HG03139 (cell line): ENCODE data around the gene JADE2.
"Not testable (repeated sequence)": the region's sequence is repeated elsewhere in the genome, so short reads cannot be mapped to it uniquely, and the experiment has no call there.

Experiments
- ATAC-seq: cut with Tn5 transposase; IDR thresholded peaks from one replicate; pipeline ENCODE4 v1.9.1; 2021; ENCODE audit not compliant: unreplicated experiment

JADE2 gene

DNA sequence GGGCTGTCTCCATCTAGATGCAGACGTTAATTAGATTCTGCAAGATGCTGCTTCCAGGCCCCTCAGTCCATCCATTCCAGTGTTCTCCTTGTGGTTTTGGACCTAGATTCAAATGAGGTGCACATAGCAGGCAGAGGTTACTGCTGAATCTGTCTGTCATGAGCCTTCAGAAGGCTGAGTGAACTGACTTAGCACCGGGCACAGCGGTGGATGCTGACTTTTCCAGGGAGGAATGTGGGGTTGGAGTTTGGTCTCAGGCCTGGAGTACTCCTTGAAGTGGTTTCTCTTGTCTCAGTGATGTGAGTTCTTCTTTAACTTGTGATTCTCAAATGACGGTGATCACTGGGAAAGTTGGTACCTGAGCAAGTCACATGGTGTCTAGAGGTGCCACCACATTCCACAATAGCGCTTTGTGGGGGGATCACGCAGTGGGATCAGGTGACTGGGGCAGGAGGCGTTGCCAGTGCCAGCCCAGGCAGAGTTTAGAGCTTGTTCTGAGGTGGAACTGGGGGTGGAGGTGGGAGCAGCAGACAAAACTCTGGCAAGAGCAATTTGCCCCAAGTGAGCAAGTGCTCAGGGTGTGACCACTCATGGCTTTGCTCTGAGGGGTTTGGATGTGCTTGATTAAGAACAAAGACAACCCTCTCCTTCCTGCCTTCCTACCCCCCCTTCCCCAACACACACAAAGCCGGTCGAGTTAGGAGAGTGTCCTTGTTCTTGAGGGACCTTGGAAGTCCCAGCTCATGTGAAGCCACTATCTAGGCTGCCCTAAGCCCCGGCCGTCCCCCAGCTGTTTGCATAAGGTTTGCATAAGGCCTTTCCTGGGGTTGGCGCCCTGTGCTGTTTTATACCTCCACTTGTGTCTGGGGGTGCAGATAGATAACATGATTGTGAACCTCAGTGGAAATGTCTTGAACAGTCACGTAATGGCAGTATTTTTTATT lies 25.1 kb downstream of the JADE2 start:
- ATAC-seq, result no peak

DNA sequence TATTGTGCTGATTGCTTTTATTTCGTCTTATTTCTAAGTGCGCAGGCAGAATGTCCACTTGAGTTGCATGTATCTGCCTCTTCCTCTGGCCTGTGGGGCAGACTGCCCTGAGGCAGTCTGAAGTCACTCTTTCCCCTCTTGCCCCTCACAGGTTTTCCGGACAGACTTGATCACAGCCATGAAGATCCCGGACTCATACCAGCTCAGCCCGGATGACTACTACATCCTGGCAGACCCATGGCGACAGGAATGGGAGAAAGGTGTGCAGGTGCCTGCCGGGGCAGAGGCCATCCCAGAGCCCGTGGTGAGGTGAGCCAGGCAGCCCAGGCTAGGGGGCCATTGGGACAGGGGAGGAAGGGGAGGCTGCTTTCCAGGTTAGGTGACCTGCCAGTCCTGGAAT lies 26.4 kb downstream of the JADE2 start:
- ATAC-seq, result no peak

DNA sequence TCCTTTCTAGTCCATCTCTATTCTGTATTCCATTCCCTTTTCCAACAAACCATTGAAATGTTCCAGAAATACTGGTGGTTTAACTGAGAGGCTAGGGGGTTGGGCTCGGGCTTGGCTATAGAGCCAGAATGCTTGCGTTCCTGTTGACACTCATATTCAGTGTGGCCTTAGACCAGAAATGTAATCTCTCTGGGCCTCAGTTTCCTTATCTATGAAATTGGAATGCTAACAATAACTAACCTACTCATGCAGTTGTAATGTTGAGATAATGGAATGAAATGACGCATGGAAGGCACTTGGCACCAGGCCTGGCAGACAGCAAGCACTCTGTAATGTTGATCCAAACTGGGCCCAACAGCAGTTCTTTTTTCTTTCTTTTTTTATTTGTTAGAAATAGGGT lies 26.8 kb downstream of the JADE2 start:
- no peak for ATAC-seq

DNA sequence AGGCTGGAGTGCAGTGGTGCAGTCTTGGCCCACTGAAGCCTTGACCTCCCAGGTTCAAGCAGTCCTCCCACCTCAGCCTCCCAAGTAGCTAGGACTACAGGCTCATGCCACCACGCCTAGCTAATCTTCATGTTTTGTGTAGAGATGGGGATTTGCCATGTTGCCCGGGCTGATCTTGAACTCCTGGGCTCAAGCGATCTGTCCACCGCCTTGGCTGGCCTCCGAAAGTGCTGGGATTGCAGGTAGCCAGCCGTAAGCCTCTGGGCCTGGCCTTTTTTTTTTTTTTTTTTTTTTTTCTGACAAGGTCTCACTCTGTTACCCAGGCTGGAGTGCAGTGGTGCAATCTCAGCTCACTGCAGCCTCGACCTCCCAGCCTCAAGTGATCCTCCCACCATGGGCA lies 27.2 kb downstream of the JADE2 start:
- ATAC-seq, result not testable (repeated sequence)

DNA sequence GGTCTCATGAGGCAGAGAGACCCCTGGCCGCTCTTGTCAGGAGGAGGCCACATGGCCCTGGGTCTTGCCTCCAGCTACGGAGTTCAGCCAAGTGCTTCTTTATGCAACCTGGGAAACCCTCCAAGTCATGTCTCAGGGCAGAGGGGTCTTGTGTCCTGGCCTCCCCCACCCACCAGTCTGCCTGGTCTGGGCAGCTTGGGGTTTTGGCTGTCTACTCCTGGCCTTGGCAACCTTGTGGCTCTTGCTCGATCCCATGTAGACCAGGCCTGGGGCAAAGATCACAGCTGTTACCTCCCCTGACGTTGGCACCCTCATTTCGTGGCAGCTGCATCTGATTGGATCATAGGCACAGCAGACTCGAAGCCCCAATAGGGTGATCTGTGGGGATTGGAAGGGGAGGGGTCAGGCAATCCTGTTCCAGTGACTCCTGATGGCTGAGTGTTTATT lies 28.4 kb downstream of the JADE2 start:
- no peak for ATAC-seq

DNA sequence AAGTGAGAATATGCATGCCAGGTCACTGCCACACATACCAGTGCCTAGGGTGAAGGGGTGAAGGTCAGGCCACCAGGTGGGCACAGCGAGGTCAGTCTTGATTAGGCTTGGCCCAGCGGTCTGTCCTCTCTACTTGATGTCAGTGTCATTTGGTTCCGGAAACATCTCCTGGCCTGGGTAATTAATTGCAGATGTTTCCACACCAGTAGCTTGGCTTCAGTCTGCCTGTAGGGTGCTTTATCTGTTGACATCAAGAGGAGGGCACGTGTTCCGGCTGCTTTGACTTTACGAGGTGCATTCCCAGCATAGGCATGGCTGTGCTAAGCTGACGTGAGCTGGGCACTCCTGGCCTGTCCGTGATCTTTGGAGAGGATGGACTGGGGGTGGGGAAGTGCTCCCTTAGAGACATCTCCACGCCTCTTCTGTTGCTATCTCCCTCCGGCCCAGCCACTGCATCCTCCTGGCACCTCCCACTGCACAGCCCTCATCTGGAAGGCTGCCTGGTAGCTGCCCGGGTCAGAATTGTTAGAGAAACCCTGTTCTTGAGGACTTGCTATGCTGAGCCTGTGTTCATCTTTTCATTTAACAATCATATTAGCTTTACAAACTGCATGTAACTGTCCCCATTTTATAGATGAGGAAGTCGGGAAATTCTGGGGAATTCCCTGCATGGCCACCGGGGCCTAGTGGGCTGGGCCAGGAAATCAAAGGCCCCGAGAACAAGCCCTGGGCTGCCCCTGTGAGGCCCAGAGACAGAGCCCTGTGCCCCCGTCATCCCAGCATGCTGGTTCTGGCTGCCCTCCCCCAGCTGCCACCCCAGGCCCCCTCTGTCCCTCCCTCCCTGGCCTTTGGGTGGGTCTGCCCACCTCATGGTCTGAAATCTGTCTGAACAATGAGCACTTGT lies 29.1 kb downstream of the JADE2 start:
- ATAC-seq, result no peak

DNA sequence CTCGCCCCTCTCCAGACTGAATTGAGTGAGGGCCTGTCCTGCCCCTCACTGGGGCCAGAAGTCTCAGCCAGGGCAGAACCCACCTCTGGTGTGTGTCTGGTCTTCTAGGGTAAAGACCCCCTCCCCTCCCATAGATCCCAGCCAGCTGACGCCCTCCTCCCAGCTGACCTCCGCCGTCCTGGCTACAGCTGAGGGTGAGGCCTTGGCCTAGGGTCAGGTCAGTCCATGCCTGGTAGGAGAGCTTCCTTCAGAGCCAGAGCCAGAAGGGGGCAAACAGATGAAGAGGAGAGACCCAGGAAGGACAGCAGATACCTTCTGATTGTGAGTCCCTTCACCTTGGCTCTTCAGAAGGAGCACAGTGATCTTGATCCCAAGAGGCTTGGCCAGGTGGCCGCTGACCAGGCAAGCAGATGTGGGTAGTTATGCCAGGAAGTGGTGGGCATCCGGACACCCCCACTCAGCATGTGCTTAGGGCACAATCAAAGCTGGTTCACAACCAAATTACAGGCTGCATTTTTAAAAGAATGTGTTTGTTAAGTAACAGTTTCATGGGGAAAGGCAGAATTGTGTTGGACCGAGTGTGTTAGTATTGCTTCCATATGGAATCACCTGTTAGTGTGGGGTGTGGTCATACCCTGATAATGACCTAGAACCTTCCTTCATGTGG lies 29.9 kb downstream of the JADE2 start:
- ATAC-seq, result no peak

DNA sequence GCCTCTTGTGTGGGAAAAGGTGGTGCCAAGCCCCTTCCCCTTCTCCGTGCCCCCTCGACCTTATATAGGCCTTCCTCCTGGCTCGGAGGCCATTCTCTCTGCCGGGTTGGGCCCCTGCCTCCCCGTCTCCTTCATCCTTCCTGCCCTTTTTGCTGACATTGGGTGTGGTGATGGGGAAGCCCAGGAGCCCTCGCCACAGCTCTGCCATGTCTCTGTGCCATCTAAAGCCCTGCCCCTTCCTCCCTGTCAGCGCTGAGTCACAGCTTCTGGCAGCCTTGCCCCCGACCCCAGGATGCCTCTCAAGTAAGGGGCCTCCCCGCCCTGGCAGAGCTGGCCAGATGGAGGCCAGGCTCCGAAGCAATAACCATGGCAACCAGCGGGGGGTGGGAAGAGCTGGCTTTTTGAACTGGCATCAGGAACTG lies 30.4 kb downstream of the JADE2 start:
- no peak for ATAC-seq

DNA sequence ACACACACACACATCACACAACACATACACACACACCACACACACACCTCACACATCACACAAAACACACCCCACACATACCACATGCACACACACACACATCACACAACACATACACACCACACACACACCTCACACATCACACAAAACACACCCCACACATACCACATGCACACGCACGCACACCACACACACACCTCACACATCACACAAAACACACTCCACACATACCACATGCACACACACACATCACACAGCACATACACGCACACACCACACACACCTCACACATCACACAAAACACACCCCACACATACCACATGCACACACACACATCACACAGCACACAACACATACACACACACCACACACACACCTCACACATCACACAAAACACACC lies 31.1 kb downstream of the JADE2 start:
- ATAC-seq, result not testable (repeated sequence)

DNA sequence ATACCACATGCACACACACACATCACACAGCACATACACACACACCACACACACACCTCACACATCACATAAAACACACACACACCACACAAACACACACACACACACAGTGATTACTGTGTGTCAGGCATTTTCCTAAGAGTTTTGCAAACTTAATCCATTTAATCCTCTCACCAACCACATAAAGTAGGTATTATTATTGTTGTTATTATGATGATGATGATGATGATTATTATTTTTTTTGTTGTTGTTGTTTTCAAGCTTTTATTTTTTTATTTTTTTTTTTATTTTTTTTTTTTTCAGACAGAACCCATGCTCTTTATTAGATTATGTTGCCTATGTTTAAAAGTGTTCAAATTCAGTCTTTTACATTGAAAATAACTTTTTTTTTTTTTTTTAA lies 31.5 kb downstream of the JADE2 start:
- ATAC-seq, result no peak

DNA sequence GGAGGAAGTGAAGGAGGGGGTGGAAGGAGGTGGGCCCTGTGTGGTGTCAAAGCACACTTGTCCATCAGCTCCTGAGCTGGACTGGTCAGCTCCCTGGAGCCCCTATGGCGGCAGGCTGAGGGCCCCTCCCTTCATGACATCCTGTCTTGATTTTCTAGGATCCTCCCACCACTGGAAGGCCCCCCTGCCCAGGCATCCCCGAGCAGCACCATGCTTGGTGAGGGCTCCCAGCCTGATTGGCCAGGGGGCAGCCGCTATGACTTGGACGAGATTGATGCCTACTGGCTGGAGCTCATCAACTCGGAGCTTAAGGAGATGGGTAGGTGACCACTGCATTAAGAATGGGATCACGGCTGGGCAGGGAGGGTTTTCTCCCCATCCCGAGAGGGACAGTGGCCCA lies 34.2 kb downstream of the JADE2 start:
- ATAC-seq, result no peak

DNA sequence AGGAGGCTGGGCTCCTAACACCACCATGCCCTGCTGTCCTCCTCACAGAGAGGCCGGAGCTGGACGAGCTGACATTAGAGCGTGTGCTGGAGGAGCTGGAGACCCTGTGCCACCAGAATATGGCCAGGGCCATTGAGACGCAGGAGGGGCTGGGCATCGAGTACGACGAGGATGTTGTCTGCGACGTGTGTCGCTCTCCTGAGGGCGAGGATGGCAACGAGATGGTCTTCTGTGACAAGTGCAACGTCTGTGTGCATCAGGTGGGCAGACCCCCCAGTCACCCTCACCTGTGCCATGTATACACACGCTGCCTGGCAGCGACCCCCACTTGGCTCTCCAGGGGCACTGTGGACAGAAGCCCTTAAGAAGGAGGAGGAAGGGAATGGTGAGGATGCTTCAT lies 35.2 kb downstream of the JADE2 start:
- ATAC-seq, result no peak

DNA sequence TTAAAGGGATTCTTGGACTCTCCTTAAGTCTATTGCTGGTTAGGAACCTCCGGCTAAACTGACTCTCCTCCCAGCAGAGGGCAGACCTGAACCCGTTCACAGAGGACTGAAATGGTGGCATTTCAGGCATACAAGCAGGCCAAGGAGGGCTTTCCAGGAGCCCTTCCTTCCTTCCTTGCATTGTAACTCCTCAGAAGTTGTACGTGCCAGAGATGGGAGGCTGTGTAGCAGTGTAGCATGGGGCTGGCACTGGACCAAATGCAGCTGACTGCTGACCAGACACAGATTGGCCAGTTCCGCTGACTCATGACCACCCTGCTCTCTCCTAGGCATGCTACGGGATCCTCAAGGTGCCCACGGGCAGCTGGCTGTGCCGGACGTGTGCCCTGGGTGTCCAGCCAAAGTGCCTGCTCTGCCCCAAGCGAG lies 36.4 kb downstream of the JADE2 start:
- no peak for ATAC-seq

DNA sequence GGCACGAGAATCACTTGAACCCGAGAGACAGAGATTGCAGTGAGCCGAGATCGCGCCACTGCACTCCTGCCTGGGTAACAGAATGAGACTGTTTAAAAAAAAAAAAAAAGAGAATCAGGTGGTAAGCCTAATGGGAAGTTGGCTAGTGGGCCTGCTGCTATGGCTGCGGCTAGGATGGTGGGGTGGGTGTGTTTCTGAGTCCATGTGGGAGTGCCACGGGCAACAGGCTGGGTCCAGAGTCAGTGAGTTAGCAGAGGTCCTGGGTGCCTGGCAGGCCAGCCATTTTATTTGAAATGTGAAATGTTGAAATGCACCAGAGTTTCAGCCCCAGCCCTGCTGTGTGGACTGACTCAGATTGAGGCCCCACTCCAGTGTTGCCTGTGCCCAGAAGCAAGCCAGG lies 37.8 kb downstream of the JADE2 start:
- no peak for ATAC-seq

DNA sequence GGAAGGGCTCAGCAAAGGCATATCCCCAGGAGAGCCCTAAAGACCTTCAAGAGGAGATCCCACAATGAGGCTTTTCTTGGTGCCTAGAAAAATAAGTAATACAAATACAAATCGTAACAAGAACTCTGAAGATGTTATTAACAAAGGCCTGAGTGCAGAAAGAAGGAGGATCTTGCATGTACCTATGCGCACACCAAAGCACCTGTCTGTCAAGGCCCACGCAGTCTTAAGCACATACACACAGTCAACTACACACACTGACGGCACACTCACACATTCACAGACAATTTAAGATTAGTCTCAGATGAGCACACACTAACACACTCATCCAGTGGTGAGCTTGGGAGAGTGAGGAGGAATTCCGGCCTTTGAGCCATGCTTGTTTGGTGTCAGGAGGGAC lies 38.5 kb downstream of the JADE2 start:
- ATAC-seq, result no peak

DNA sequence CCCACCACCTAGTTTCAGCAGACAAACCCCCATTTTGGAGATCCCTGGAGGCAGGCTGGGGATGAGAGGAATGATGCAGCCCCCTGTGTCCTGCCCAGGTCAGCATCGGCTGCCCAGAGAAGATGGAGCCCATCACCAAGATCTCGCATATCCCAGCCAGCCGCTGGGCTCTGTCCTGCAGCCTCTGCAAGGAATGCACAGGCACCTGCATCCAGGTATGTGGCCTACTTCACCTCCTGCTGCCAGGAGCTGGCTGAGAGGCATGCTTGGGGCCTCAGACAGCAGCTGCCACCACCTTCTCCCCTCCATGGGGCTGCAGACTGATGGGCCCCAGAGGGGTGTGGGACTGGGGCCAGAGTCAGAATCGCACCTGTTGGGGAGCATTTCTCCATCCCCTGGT lies 38.9 kb downstream of the JADE2 start:
- ATAC-seq, result no peak

DNA sequence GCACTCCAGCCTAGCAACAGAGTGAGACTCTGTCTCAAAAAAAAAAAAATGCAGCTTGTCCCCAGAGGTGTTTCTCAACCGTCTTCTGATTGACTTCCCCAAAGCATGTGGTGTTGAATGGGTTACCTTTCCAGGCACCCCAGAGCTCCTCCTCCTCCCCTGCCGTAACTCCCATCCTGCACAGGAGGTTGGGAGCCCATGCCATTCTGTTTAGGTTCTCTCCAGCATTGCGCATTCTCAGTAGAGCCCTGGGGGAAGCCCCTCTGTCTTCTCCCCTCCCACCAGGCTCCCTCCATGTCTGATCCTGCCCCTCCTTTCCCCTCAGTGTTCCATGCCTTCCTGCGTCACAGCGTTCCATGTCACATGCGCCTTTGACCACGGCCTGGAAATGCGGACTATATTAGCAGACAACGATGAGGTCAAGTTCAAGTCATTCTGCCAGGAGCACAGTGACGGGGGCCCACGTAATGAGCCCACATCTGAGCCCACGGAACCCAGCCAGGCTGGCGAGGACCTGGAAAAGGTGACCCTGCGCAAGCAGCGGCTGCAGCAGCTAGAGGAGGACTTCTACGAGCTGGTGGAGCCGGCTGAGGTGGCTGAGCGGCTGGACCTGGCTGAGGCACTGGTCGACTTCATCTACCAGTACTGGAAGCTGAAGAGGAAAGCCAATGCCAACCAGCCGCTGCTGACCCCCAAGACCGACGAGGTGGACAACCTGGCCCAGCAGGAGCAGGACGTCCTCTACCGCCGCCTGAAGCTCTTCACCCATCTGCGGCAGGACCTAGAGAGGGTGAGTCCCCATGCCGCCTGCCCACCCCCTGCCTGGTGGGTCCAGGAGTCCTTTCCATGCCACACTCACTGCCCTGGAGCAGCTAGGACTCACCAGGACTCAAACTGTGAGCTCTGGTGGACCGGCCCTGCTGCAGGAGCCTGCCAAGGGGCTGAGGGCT lies 40.6 kb downstream of the JADE2 start:
- ATAC-seq, result no peak

DNA sequence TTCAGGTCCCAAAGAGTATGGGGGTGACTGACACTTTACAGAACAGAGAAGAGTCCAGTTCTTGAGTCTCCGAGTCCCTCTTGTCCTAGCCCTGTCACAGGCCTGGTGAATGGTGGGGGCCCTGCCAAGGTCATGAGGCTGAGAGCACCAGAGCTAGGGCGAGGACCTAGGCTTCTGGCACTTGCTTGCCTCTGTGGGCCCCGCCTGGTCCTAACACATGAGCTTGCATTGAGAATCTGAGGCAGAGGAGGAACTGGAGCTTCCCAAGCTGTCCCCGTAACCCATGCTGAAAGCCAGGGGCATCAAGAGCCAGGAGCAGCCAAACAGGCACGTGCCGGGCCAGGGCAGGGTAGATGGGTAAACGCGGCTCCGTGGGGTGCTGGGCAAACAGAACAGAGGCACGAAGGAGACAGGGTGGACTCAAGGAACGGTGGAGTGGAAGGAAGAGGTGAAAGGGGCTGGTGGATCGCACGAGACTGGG lies 41.3 kb downstream of the JADE2 start:
- no peak for ATAC-seq

DNA sequence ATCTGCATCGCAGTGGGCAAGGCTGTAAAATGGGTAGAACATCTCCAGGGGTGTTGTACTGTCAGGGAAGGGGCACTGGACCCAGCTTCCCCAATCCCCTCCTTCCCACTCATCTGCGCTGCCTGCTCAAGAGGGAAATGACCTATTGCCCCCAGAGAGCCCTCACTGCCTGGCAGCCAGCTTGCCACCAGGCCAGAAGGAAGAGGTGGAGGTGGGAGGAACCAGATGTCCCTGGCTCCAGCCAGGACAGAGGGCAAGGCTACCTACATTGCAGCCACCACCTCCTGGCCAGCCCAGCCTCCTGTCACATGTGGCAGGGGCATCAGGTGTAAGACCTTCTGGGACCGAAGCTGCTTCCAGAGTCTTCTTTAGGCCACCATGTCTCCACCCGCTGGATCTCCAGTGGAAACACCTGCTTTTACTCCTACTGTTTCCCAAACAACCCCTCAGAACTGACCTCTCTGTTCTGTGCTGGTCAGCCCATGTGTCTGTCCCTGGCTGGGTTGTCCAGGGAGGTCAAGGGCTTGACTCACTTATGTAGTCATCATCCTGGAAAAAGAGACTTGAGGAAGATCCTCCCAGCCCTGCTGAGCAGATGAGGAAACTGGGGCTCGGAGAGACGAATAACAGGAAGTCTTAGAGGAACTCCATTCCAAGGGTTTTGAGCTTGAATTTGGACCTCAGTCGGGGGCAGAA lies 42.3 kb downstream of the JADE2 start:
- ATAC-seq, result no peak
